D721Med (cell line): ENCODE results near the gene ZDHHC11.

Experiments
- DNase-seq: peaks from one replicate; pipeline ENCODE4 v3.0.0; 2011; ENCODE audit warnings: low spot score; ENCODE audit not compliant: insufficient read length
- FAIRE-seq: peaks from 2 replicates; lab custom pipeline; 2011; peaks lifted over from hg19 to GRCh38; lab: Jason Lieb, UNC
- CTCF ChIP-seq: IDR thresholded peaks from 2 replicates; pipeline ENCODE4 v1.5.1; 2012; ENCODE audit warnings: mild to moderate bottlenecking, control low read depth; ENCODE audit not compliant: insufficient read depth; ENCODE audit errors: missing control alignments

Gene ZDHHC11

GRCh38 chr5:761059-761771 is 89.6 kb downstream of the ZDHHC11 start:
- FAIRE-seq: no peak
- DNase-seq: no peak

GRCh38 chr5:760363-761058 is 90.3 kb downstream of the ZDHHC11 start:
- no peak for DNase-seq
- no peak for TF ChIP-seq CTCF
- FAIRE-seq: no peak

More at GRCh38 chr5:761059-761771, 89.6 kb downstream of the ZDHHC11 start:
- no peak for TF ChIP-seq CTCF

GRCh38 chr5:759781-760362 is 90.9 kb downstream of the ZDHHC11 start:
- no peak for TF ChIP-seq CTCF
- DNase-seq: peak; percentile 19
- no peak for FAIRE-seq

GRCh38 chr5:759111-759751 is 91.6 kb downstream of the ZDHHC11 start:
- no peak for TF ChIP-seq CTCF
- FAIRE-seq (no peak), DNase-seq (peak; percentile 25)

- DNase-seq (no peak), FAIRE-seq (no peak)
- TF ChIP-seq CTCF: no peak
Measured at GRCh38 chr5:758698-759053, 92.1 kb downstream of the ZDHHC11 start.

GRCh38 chr5:757931-758697 is 92.7 kb downstream of the ZDHHC11 start:
- TF ChIP-seq CTCF: no peak
- DNase-seq (peak; percentile 18), FAIRE-seq (no peak)
